Astrocyte (in vitro differentiated cells and primary cell): Measurements from ENCODE around the gene AZU1. TPM values are rescaled to one million over a fixed set of nuclear protein-coding genes. Genes with fewer than 3 reads are reported as not detected.
A peak's percentile ranks its signal among the peaks of the same experiment; 100 is the strongest.
"Not testable (repeated sequence)": the region's sequence is repeated elsewhere in the genome, so short reads cannot be mapped to it uniquely, and the experiment has no call there.

ENCODE experiments used
- DNase-seq: peaks from one replicate; pipeline ENCODE4 v3.0.0-alpha.2; 2010; ENCODE audit warnings: low read depth
- FAIRE-seq: peaks from 2 replicates; lab custom pipeline; 2011; peaks lifted over from hg19 to GRCh38; lab: Jason Lieb, UNC
- H2AFZ ChIP-seq: 2 replicates; pipeline ENCODE4 v1.6.0; 2012; ENCODE audit warnings: low read depth, low read length, inconsistent platforms
- H3K27ac ChIP-seq: 2 replicates; pipeline ENCODE4 v1.5.1; 2011; ENCODE audit warnings: low read depth, low read length, inconsistent platforms
- H3K27me3 ChIP-seq: 2 replicates; pipeline ENCODE4 v1.6.0; 2011; ENCODE audit warnings: low read length, inconsistent platforms; ENCODE audit not compliant: insufficient read depth
- H3K36me3 ChIP-seq: 2 replicates; pipeline ENCODE4 v1.5.1; 2011; ENCODE audit warnings: low read length, inconsistent platforms; ENCODE audit not compliant: insufficient read depth
- H3K4me1 ChIP-seq: 2 replicates; pipeline ENCODE4 v1.5.1; 2011; ENCODE audit warnings: low read length, inconsistent platforms; ENCODE audit not compliant: insufficient read depth
- H3K4me2 ChIP-seq: 2 replicates; pipeline ENCODE4 v1.6.0; 2012; ENCODE audit warnings: low read length, inconsistent platforms
- H3K4me3 ChIP-seq: 2 replicates; pipeline ENCODE4 v1.5.1; 2011; ENCODE audit warnings: low read depth, mild to moderate bottlenecking, low read length, inconsistent platforms; ENCODE audit not compliant: insufficient read depth
- H3K79me2 ChIP-seq: 2 replicates; pipeline ENCODE4 v1.6.0; 2012; ENCODE audit warnings: mild to moderate bottlenecking, low read length, inconsistent platforms; ENCODE audit not compliant: insufficient read depth
- H3K9ac ChIP-seq: 2 replicates; pipeline ENCODE4 v1.6.0; 2012; ENCODE audit warnings: mild to moderate bottlenecking, low read length, inconsistent platforms
- H3K9me3 ChIP-seq: 2 replicates; pipeline ENCODE4 v1.5.1; 2012; ENCODE audit warnings: low read depth, mild to moderate bottlenecking, low read length, inconsistent platforms; ENCODE audit not compliant: insufficient read depth
- H4K20me1 ChIP-seq: 2 replicates; pipeline ENCODE4 v1.6.0; 2012; ENCODE audit warnings: low read length, inconsistent platforms; ENCODE audit not compliant: insufficient read depth
- H3K27ac Mint-ChIP-seq: one replicate; pipeline ENCODE4 v1.8.0; 2021; ENCODE audit warnings: mild to moderate bottlenecking, mixed read lengths; ENCODE audit not compliant: unreplicated experiment
- H3K27me3 Mint-ChIP-seq: one replicate; pipeline ENCODE4 v1.8.0; 2021; ENCODE audit warnings: low read depth, mixed read lengths; ENCODE audit not compliant: unreplicated experiment
- H3K36me3 Mint-ChIP-seq: one replicate; pipeline ENCODE4 v1.8.0; 2021; ENCODE audit warnings: low read depth, mixed read lengths; ENCODE audit not compliant: unreplicated experiment
- H3K4me1 Mint-ChIP-seq: one replicate; pipeline ENCODE4 v1.8.0; 2021; ENCODE audit warnings: low read depth, mixed read lengths; ENCODE audit not compliant: unreplicated experiment
- H3K4me3 Mint-ChIP-seq: one replicate; pipeline ENCODE4 v1.8.0; 2021; ENCODE audit warnings: mild to moderate bottlenecking, moderate library complexity, mixed read lengths; ENCODE audit not compliant: unreplicated experiment
- H3K9me3 Mint-ChIP-seq: one replicate; pipeline ENCODE4 v1.8.0; 2021; ENCODE audit warnings: mild to moderate bottlenecking, mixed read lengths; ENCODE audit not compliant: unreplicated experiment
- EZH2 ChIP-seq: IDR thresholded peaks from 2 replicates; pipeline ENCODE4 v1.6.1; 2012; ENCODE audit warnings: mild to moderate bottlenecking, low read length, inconsistent platforms; ENCODE audit not compliant: insufficient read depth
- total RNA-seq: library from RNA; stranded (reverse); gene quantifications from 2 replicates; pipeline ENCODE4 v1.2.1, GENCODE V29; 2021
- TF ChIP-seq, protein P1 (sequence below): IDR thresholded peaks from 2 replicates; pipeline ENCODE4 v1.5.1; 2011; ENCODE audit warnings: low read depth, mild to moderate bottlenecking, inconsistent platforms, low read length, moderate library complexity; ENCODE audit not compliant: insufficient read depth

The AZU1 gene
- total RNA-seq, 1 donor from 2014 or later, result 1.00 TPM

DNA sequence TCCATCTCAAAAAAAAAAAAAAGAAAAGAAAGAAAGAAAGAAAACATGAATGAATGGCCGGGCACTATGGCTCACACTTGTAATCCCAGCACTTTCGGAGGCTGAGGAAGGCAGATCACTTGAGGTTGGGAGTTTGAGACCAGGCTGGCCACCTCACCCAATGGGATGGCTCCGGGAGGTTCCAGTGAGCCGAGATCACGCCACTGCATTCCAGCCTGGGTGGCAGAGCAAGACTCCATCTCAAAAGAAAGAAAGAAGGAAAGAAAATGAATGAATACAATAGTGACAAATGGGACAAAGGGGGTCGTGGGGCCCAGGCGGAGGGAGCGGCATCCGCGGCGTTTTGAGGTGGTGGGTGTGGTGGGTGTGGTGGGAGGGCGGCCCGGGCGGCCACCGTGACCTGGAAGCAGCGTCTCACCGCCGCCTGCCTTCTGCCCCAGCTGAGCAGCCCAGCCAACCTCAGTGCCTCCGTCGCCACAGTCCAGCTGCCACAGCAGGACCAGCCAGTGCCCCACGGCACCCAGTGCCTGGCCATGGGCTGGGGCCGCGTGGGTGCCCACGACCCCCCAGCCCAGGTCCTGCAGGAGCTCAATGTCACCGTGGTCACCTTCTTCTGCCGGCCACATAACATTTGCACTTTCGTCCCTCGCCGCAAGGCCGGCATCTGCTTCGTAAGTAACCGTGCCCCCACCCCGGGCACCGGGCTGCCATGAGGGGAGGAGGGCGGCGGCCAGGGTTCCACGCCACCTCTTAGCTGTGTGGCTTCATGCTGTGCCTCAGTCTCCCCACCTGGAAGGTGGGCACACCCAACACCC lies 18.3 kb downstream of the AZU1 start:
- Histone ChIP-seq H2AFZ (no peak overlapping the region), H3K79me2 (no peaks in the 10 kb centered on the region), H3K4me1 (no peaks in the 10 kb centered on the region), H3K4me2 (no peak overlapping the region), H3K27me3 (peaks cover 22% of the 10 kb centered on the region), H4K20me1 (no peaks in the 10 kb centered on the region), H3K9ac (no peak overlapping the region), H3K4me3 (no peak overlapping the region), H3K9me3 (no peaks in the 10 kb centered on the region), H3K27ac (no peak overlapping the region), H3K36me3 (no peaks in the 10 kb centered on the region)
- H3K9me3 Mint-ChIP-seq, result no peaks in the 10 kb centered on the region
- no peak for DNase-seq
- H3K27ac Mint-ChIP-seq, result peak overlapping the region; percentile 44
- H3K4me3 Mint-ChIP-seq, result no peak overlapping the region
- no peaks in the 10 kb centered on the region for H3K36me3 Mint-ChIP-seq
- H3K4me1 Mint-ChIP-seq, result no peaks in the 10 kb centered on the region
- FAIRE-seq, result no peak
- peaks cover 30% of the 10 kb centered on the region for H3K27me3 Mint-ChIP-seq
- TF ChIP-seq EZH2, result no peak
- TF ChIP-seq, protein P1, sequence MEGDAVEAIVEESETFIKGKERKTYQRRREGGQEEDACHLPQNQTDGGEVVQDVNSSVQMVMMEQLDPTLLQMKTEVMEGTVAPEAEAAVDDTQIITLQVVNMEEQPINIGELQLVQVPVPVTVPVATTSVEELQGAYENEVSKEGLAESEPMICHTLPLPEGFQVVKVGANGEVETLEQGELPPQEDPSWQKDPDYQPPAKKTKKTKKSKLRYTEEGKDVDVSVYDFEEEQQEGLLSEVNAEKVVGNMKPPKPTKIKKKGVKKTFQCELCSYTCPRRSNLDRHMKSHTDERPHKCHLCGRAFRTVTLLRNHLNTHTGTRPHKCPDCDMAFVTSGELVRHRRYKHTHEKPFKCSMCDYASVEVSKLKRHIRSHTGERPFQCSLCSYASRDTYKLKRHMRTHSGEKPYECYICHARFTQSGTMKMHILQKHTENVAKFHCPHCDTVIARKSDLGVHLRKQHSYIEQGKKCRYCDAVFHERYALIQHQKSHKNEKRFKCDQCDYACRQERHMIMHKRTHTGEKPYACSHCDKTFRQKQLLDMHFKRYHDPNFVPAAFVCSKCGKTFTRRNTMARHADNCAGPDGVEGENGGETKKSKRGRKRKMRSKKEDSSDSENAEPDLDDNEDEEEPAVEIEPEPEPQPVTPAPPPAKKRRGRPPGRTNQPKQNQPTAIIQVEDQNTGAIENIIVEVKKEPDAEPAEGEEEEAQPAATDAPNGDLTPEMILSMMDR, result no peak

DNA sequence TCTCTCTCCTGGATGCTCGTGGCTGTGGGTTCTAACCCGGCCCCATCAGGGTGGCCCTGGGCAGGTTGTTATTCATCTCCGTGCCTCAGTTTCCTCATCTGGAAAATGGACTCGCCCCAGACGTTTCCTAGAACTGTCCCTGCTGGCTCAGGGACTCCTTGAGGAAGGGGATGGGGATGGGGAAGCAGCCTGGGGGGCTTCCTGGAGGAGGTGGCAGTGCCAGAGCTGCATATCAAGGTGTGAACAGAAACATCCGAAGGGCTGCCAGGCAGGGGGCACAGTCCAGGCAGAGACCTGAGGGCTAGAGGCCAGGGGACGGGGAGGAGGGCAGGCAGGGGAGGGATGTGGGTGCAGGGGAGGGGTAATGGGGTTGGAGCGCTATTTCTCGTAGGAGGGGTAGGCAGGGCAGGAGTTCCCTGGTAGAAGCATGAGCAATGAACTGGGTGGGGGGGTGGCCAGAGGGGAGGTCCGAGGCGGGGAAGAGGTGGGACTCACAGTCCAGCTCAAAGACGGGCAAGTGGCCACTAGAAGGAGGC lies 20.8 kb downstream of the AZU1 start:
- Histone ChIP-seq H3K4me3 (no peak overlapping the region), H3K4me2 (no peak overlapping the region), H3K27me3 (peaks cover 16% of the 10 kb centered on the region), H2AFZ (no peak overlapping the region), H3K36me3 (no peaks in the 10 kb centered on the region), H3K9ac (no peak overlapping the region), H3K27ac (no peak overlapping the region), H3K79me2 (no peaks in the 10 kb centered on the region), H3K9me3 (no peaks in the 10 kb centered on the region), H4K20me1 (no peaks in the 10 kb centered on the region), H3K4me1 (no peaks in the 10 kb centered on the region)
- TF ChIP-seq, protein P1, result no peak
- no peak for TF ChIP-seq EZH2
- FAIRE-seq, result no peak
- Mint-ChIP-seq H3K36me3 (no peaks in the 10 kb centered on the region), H3K9me3 (no peaks in the 10 kb centered on the region), H3K27me3 (peaks cover 23% of the 10 kb centered on the region), H3K4me1 (no peaks in the 10 kb centered on the region), H3K4me3 (no peak overlapping the region), H3K27ac (no peak overlapping the region)
- DNase-seq, result no peak

DNA sequence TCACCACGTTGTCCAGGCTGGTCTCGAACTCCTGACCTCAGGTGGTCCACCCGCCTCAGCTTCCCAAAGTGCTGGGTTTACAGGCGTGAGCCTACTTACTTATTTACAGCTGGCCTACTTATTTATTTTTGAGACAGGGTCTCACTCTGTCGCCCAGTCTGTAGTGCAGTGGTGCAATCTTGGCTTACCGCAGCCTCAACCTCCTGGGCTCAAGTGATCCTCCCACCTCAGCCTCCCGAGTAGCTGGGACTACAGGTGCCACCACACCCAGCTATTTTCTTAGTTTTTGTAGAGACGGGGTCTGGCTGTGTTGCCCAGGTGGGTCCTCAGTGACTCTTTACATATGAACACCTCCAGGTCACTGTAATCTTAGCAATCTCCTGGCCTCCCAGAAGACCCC lies 21.6 kb downstream of the AZU1 start:
- not testable (repeated sequence) for H3K4me3 ChIP-seq, H3K9me3 ChIP-seq, FAIRE-seq, H3K27ac ChIP-seq, H3K4me2 ChIP-seq, H3K36me3 ChIP-seq, H4K20me1 ChIP-seq, H3K4me1 ChIP-seq, DNase-seq, H3K79me2 ChIP-seq, H3K4me1 Mint-ChIP-seq, H3K4me3 Mint-ChIP-seq, H3K9ac ChIP-seq, H3K9me3 Mint-ChIP-seq, H3K36me3 Mint-ChIP-seq, H2AFZ ChIP-seq
- Mint-ChIP-seq H3K27me3 (peaks cover 23% of the 10 kb centered on the region), H3K27ac (peak overlapping the region; percentile 26)
- H3K27me3 ChIP-seq, result peaks cover 13% of the 10 kb centered on the region
